SK-N-SH treated with all-trans-retinoic acid at 6 μM for 48 hours (cell line): ENCODE measurements around the gene GART.
A peak's percentile ranks its signal among the peaks of the same experiment; 100 is the strongest.

Experiments
- ATAC-seq: fragments of 200-7000 bp; cut with Tn5 transposase; 3 replicates; pipeline ENCODE4 v1.9.1; 2020; ENCODE audit warnings: mild to moderate bottlenecking, moderate library complexity
- ARNTL ChIP-seq: fragments of 450-650 bp; formaldehyde crosslinking; IDR thresholded peaks from 2 replicates; pipeline ENCODE4 v1.5.0; 2020; ENCODE audit warnings: low read depth, mild to moderate bottlenecking, moderate library complexity, borderline replicate concordance
- BACH2 ChIP-seq: fragments of 250-450 bp; sonication (Bioruptor Pico); IDR thresholded peaks from 2 replicates; pipeline ENCODE4 v1.9.0; 2021; ENCODE audit warnings: mild to moderate bottlenecking, borderline replicate concordance
- CREB5 ChIP-seq: fragments of 250-450 bp; sonication (Bioruptor Pico); IDR thresholded peaks from 2 replicates; pipeline ENCODE4 v1.5.1; 2020; ENCODE audit warnings: low read depth, mild to moderate bottlenecking, moderate library complexity
- CSDC2 ChIP-seq: fragments of 250-450 bp; sonication (Bioruptor Pico); IDR thresholded peaks from 2 replicates; pipeline ENCODE4 v1.5.0; 2020; ENCODE audit warnings: mild to moderate bottlenecking, moderate library complexity
- CSRNP3 ChIP-seq: fragments of 250-450 bp; sonication (Bioruptor Pico); IDR thresholded peaks from 2 replicates; pipeline ENCODE4 v1.5.1; 2021; ENCODE audit warnings: mild to moderate bottlenecking, moderate library complexity
- ESRRG ChIP-seq: fragments of 250-450 bp; sonication (Bioruptor Pico); IDR thresholded peaks from 2 replicates; pipeline ENCODE4 v1.6.1; 2021; ENCODE audit warnings: mild to moderate bottlenecking
- GLIS3 ChIP-seq: fragments of 250-450 bp; sonication (Bioruptor Pico); IDR thresholded peaks from 2 replicates; pipeline ENCODE4 v1.5.0; 2020; ENCODE audit warnings: mild to moderate bottlenecking, moderate library complexity
- ISL1 ChIP-seq: fragments of 250-450 bp; sonication (Bioruptor Pico); IDR thresholded peaks from 2 replicates; pipeline ENCODE4 v2.1.2; 2022; ENCODE audit warnings: mild to moderate bottlenecking, moderate library complexity
- OSR1 ChIP-seq: fragments of 250-450 bp; sonication (Bioruptor Pico); IDR thresholded peaks from 2 replicates; pipeline ENCODE4 v1.8.0; 2022; ENCODE audit warnings: moderate library complexity, mild to moderate bottlenecking, inconsistent platforms
- PATZ1 ChIP-seq: fragments of 250-450 bp; sonication (Bioruptor Pico); IDR thresholded peaks from 2 replicates; pipeline ENCODE4 v1.8.0; 2020; ENCODE audit warnings: mild to moderate bottlenecking, moderate library complexity, borderline replicate concordance
- POU6F1 ChIP-seq: fragments of 250-450 bp; sonication (Bioruptor Pico); IDR thresholded peaks from 2 replicates; pipeline ENCODE4 v1.8.0; 2021; ENCODE audit warnings: low read depth, mild to moderate bottlenecking, moderate library complexity, borderline replicate concordance
- PPARA ChIP-seq: fragments of 250-450 bp; sonication (Bioruptor Pico); IDR thresholded peaks from 2 replicates; pipeline ENCODE4 v1.5.0; 2020; ENCODE audit warnings: mild to moderate bottlenecking, borderline replicate concordance
- RARB ChIP-seq: fragments of 250-450 bp; sonication (Bioruptor Pico); IDR thresholded peaks from 2 replicates; pipeline ENCODE4 v1.8.0; 2021; ENCODE audit warnings: mild to moderate bottlenecking, moderate library complexity
- SNAI2 ChIP-seq: fragments of 250-450 bp; sonication (Bioruptor Pico); IDR thresholded peaks from 2 replicates; pipeline ENCODE4 v1.5.0; 2020; ENCODE audit warnings: mild to moderate bottlenecking, moderate library complexity
- TCF4 ChIP-seq: fragments of 250-450 bp; sonication (Bioruptor Pico); IDR thresholded peaks from 2 replicates; pipeline ENCODE4 v1.8.0; 2021; ENCODE audit warnings: mild to moderate bottlenecking, moderate library complexity, borderline replicate concordance
- TOX ChIP-seq: fragments of 250-450 bp; sonication (Bioruptor Pico); IDR thresholded peaks from 2 replicates; pipeline ENCODE4 v1.8.0; 2021; ENCODE audit warnings: mild to moderate bottlenecking, moderate library complexity, borderline replicate concordance
- TSHZ2 ChIP-seq: fragments of 250-450 bp; sonication (Bioruptor Pico); IDR thresholded peaks from 2 replicates; pipeline ENCODE4 v1.5.0; 2020; ENCODE audit warnings: mild to moderate bottlenecking, moderate library complexity
- ZC3H10 ChIP-seq: fragments of 250-450 bp; sonication (Bioruptor Pico); IDR thresholded peaks from 2 replicates; pipeline ENCODE4 v1.5.1; 2021; ENCODE audit warnings: mild to moderate bottlenecking, moderate library complexity
- ZFP3 ChIP-seq: fragments of 250-450 bp; sonication (Bioruptor Pico); IDR thresholded peaks from 2 replicates; pipeline ENCODE4 v1.5.0; 2020; ENCODE audit warnings: mild to moderate bottlenecking, moderate library complexity
- ZNF565 ChIP-seq: fragments of 450-650 bp; formaldehyde crosslinking; conservative IDR thresholded peaks from 2 replicates; pipeline ENCODE4 v1.5.0; 2020; ENCODE audit warnings: low read depth, mild to moderate bottlenecking, moderate library complexity
- ZNF70 ChIP-seq: fragments of 450-650 bp; formaldehyde crosslinking; IDR thresholded peaks from 2 replicates; pipeline ENCODE4 v1.5.0; 2020; ENCODE audit warnings: mild to moderate bottlenecking, moderate library complexity
- ZNF8 ChIP-seq: fragments of 450-650 bp; formaldehyde crosslinking; IDR thresholded peaks from 2 replicates; pipeline ENCODE4 v1.5.0; 2020; ENCODE audit warnings: mild to moderate bottlenecking, moderate library complexity

The GART gene

GRCh38 chr21:33490991-33491372 lies 50.9 kb downstream of the GART start:
- peak; percentile 33 for ATAC-seq
- TF ChIP-seq RARB (CRISPR knock-in tag) (no peak), ZNF70 (CRISPR knock-in tag) (no peak), ZFP3 (CRISPR knock-in tag) (no peak), CSDC2 (no peak), SNAI2 (no peak), ZNF565 (CRISPR knock-in tag) (no peak), ESRRG (no peak), TCF4 (no peak), TOX (CRISPR knock-in tag) (no peak), POU6F1 (no peak), ZC3H10 (CRISPR knock-in tag) (no peak), PPARA (CRISPR knock-in tag) (no peak), OSR1 (no peak), TSHZ2 (CRISPR knock-in tag) (no peak)

GRCh38 chr21:33488936-33489335 lies 53.0 kb downstream of the GART start:
- TF ChIP-seq TSHZ2 (CRISPR knock-in tag) (no peak), TOX (CRISPR knock-in tag) (no peak), BACH2 (CRISPR knock-in tag) (no peak), ZC3H10 (CRISPR knock-in tag) (no peak), SNAI2 (no peak), PPARA (CRISPR knock-in tag) (no peak), TCF4 (no peak), OSR1 (no peak), ZNF8 (CRISPR knock-in tag) (no peak), ZFP3 (CRISPR knock-in tag) (no peak), ZNF565 (CRISPR knock-in tag) (no peak), PATZ1 (CRISPR knock-in tag) (no peak), GLIS3 (CRISPR knock-in tag) (no peak), ARNTL (CRISPR knock-in tag) (no peak), ISL1 (CRISPR knock-in tag) (no peak), POU6F1 (no peak), CREB5 (no peak), ESRRG (no peak), CSDC2 (no peak), CSRNP3 (no peak)
- ATAC-seq: no peak
